Activated T-cell treated with anti-CD3 and anti-CD28 coated beads for 24 hours (primary cell): Measurements from ENCODE around the gene EPN3.

Source experiments
- DNase-seq: peaks from one replicate; pipeline ENCODE4 v3.0.0-alpha.2; 2020; ENCODE audit warnings: low read depth

Gene EPN3

GRCh38 chr17:50535407-50535806 lies 2.9 kb downstream of the EPN3 start:
- no peak for DNase-seq

- no peak for DNase-seq
Measured at GRCh38 chr17:50536683-50537646, 4.4 kb downstream of the EPN3 start.

- DNase-seq, result no peak
Measured at GRCh38 chr17:50537721-50538548, 5.4 kb downstream of the EPN3 start.

- no peak for DNase-seq
Measured at GRCh38 chr17:50538549-50539410, 6.2 kb downstream of the EPN3 start.

GRCh38 chr17:50539762-50540559 lies 7.4 kb downstream of the EPN3 start:
- DNase-seq, result no peak

GRCh38 chr17:50540560-50541401 lies 8.2 kb downstream of the EPN3 start:
- no peak for DNase-seq

- DNase-seq, result no peak
Measured at GRCh38 chr17:50541402-50541715, 8.8 kb downstream of the EPN3 start.

- DNase-seq, result peak; percentile 81
Measured at GRCh38 chr17:50541716-50542688, 9.5 kb downstream of the EPN3 start.

- DNase-seq, result no peak
Measured at GRCh38 chr17:50542795-50543774, 10.6 kb downstream of the EPN3 start.

GRCh38 chr17:50544516-50544915 lies 12.0 kb downstream of the EPN3 start:
- DNase-seq, result no peak

GRCh38 chr17:50545311-50545710 lies 12.8 kb downstream of the EPN3 start:
- no peak for DNase-seq

GRCh38 chr17:50546701-50547034 lies 14.1 kb downstream of the EPN3 start:
- DNase-seq, result no peak

GRCh38 chr17:50547035-50547735 lies 14.7 kb downstream of the EPN3 start, which contains the start of gene SPATA20:
Gene SPATA20, plus strand, starts transcription at chr17:50547174. Its CDS starts 35 bp downstream, at chr17:50547209.
- peak; percentile 76 for DNase-seq

GRCh38 chr17:50547736-50548083 lies 15.2 kb downstream of the EPN3 start:
- DNase-seq, result no peak

GRCh38 chr17:50548831-50549230 lies 16.3 kb downstream of the EPN3 start:
- DNase-seq, result no peak

GRCh38 chr17:50549256-50549941 lies 16.9 kb downstream of the EPN3 start:
- no peak for DNase-seq

GRCh38 chr17:50549969-50550368 lies 17.4 kb downstream of the EPN3 start:
- DNase-seq, result no peak
